Endometrium (tissue), 2 donors: ENCODE data around the gene ACOX2.

Source experiments
- FAIRE-seq: peaks from 2 replicates; lab custom pipeline; 2012; peaks lifted over from hg19 to GRCh38; lab: Jason Lieb, UNC
- donor health status: control.
- donor health status: control.

ACOX2 gene

GRCh38 chr3:58536501-58537411 lies at the start of gene ACOX2:
ACOX2 (minus strand) TSS chr3:58537190; CDS start chr3:58535106, 2,084 bp downstream.
- no peak for FAIRE-seq

- no peak for FAIRE-seq
Measured at GRCh38 chr3:58585994-58586393, 49.0 kb upstream of the ACOX2 start.

- no peak for FAIRE-seq
Measured at GRCh38 chr3:58585005-58585786, 48.2 kb upstream of the ACOX2 start.

- no peak for FAIRE-seq
Measured at GRCh38 chr3:58584690-58585004, 47.7 kb upstream of the ACOX2 start.

- FAIRE-seq: no peak
Measured at GRCh38 chr3:58581328-58582091, 44.5 kb upstream of the ACOX2 start.

- no peak for FAIRE-seq
Measured at GRCh38 chr3:58580826-58581327, 43.9 kb upstream of the ACOX2 start.

- no peak for FAIRE-seq
Measured at GRCh38 chr3:58578873-58579272, 41.9 kb upstream of the ACOX2 start.

- no peak for FAIRE-seq
Measured at GRCh38 chr3:58577269-58577821, 40.4 kb upstream of the ACOX2 start, which contains the start of gene FAM107A. FAM107A (minus strand) TSS chr3:58577391; CDS start chr3:58569860, 7,531 bp downstream.

- no peak for FAIRE-seq
Measured at GRCh38 chr3:58576716-58577115, 39.7 kb upstream of the ACOX2 start.

- no peak for FAIRE-seq
Measured at GRCh38 chr3:58575971-58576652, 39.1 kb upstream of the ACOX2 start.

- no peak for FAIRE-seq
Measured at GRCh38 chr3:58574682-58575081, 37.7 kb upstream of the ACOX2 start.

GRCh38 chr3:58574106-58574505 lies 37.1 kb upstream of the ACOX2 start:
- FAIRE-seq: no peak

- FAIRE-seq: no peak
Measured at GRCh38 chr3:58573640-58574039, 36.6 kb upstream of the ACOX2 start.

GRCh38 chr3:58572634-58573230 lies 35.7 kb upstream of the ACOX2 start:
- FAIRE-seq: no peak

- no peak for FAIRE-seq
Measured at GRCh38 chr3:58572013-58572633, 35.1 kb upstream of the ACOX2 start.

GRCh38 chr3:58570851-58571250 lies 33.9 kb upstream of the ACOX2 start:
- no peak for FAIRE-seq

- FAIRE-seq: no peak
Measured at GRCh38 chr3:58569287-58570001, 32.5 kb upstream of the ACOX2 start.

GRCh38 chr3:58568572-58569286 lies 31.7 kb upstream of the ACOX2 start:
- FAIRE-seq: peak; percentile 54

GRCh38 chr3:58567251-58567515 lies 30.2 kb upstream of the ACOX2 start:
- no peak for FAIRE-seq
